HEK293T (cell line): ENCODE data around the gene ERAP2.
A peak's percentile ranks its signal among the peaks of the same experiment; 100 is the strongest.

Experiments used
- CTCF ChIA-PET: fragments of 350-600 bp; formaldehyde crosslinking; extraction: SDS; loops from one replicate; lab custom pipeline; 2021; ENCODE audit warnings: antibody characterized with exemption, inconsistent platforms; lab: Yijun Ruan, JAX
- POLR2A ChIA-PET: fragments of 350-600 bp; formaldehyde crosslinking; extraction: SDS; loops from one replicate; lab custom pipeline; 2020; ENCODE audit warnings: antibody characterized with exemption, inconsistent platforms; lab: Yijun Ruan, JAX
- DNase-seq: peaks from one replicate; pipeline ENCODE4 v3.0.0; 2012; ENCODE audit warnings: mixed read lengths; ENCODE audit errors: extremely low spot score
- ARNT ChIP-seq: fragments of 450-650 bp; IDR thresholded peaks from 2 replicates; pipeline ENCODE4 v1.6.1; 2017; ENCODE audit warnings: mild to moderate bottlenecking
- BHLHE40 ChIP-seq: fragments of 450-650 bp; IDR thresholded peaks from 2 replicates; pipeline ENCODE4 v1.6.1; 2016; ENCODE audit warnings: mild to moderate bottlenecking, moderate library complexity, borderline replicate concordance
- CTBP1 ChIP-seq: fragments of 450-650 bp; IDR thresholded peaks from 2 replicates; pipeline ENCODE4 v1.6.1; 2016; ENCODE audit warnings: borderline replicate concordance
- ELF4 ChIP-seq: fragments of 450-650 bp; IDR thresholded peaks from 2 replicates; pipeline ENCODE4 v1.6.1; 2017; ENCODE audit warnings: antibody characterized with exemption
- FOXA1 ChIP-seq: fragments of 450-650 bp; IDR thresholded peaks from 2 replicates; pipeline ENCODE4 v1.6.1; 2016; ENCODE audit warnings: mild to moderate bottlenecking
- FOXK2 ChIP-seq: fragments of 450-650 bp; IDR thresholded peaks from 2 replicates; pipeline ENCODE4 v1.6.1; 2016; ENCODE audit warnings: mild to moderate bottlenecking
- FOXM1 ChIP-seq: fragments of 450-650 bp; IDR thresholded peaks from 2 replicates; pipeline ENCODE4 v1.6.1; 2017; ENCODE audit warnings: mild to moderate bottlenecking, borderline replicate concordance
- HDGF ChIP-seq: fragments of 450-650 bp; IDR thresholded peaks from 2 replicates; pipeline ENCODE4 v1.6.1; 2017; ENCODE audit warnings: antibody characterized with exemption, borderline replicate concordance
- L3MBTL2 ChIP-seq: fragments of 450-650 bp; conservative IDR thresholded peaks from 2 replicates; pipeline ENCODE4 v1.6.1; 2016; ENCODE audit warnings: mild to moderate bottlenecking
- LEF1 ChIP-seq: fragments of 450-650 bp; IDR thresholded peaks from 2 replicates; pipeline ENCODE4 v1.6.1; 2017; ENCODE audit warnings: mild to moderate bottlenecking, borderline replicate concordance
- NFRKB ChIP-seq: fragments of 450-650 bp; IDR thresholded peaks from 2 replicates; pipeline ENCODE4 v1.6.1; 2016; ENCODE audit warnings: mild to moderate bottlenecking, moderate library complexity
- SP1 ChIP-seq: fragments of 450-650 bp; IDR thresholded peaks from 2 replicates; pipeline ENCODE4 v1.6.1; 2017
- SUZ12 ChIP-seq: fragments of 450-650 bp; IDR thresholded peaks from 2 replicates; pipeline ENCODE4 v1.6.1; 2016; ENCODE audit warnings: mild to moderate bottlenecking
- TARDBP ChIP-seq: fragments of 450-650 bp; IDR thresholded peaks from 2 replicates; pipeline ENCODE4 v1.6.1; 2016
- ZNF384 ChIP-seq: fragments of 450-650 bp; IDR thresholded peaks from 2 replicates; pipeline ENCODE4 v1.6.1; 2016
- TF ChIP-seq, protein P1 (sequence below): fragments of 450-650 bp; IDR thresholded peaks from 2 replicates; pipeline ENCODE4 v1.6.1; 2016

ERAP2 gene

DNA sequence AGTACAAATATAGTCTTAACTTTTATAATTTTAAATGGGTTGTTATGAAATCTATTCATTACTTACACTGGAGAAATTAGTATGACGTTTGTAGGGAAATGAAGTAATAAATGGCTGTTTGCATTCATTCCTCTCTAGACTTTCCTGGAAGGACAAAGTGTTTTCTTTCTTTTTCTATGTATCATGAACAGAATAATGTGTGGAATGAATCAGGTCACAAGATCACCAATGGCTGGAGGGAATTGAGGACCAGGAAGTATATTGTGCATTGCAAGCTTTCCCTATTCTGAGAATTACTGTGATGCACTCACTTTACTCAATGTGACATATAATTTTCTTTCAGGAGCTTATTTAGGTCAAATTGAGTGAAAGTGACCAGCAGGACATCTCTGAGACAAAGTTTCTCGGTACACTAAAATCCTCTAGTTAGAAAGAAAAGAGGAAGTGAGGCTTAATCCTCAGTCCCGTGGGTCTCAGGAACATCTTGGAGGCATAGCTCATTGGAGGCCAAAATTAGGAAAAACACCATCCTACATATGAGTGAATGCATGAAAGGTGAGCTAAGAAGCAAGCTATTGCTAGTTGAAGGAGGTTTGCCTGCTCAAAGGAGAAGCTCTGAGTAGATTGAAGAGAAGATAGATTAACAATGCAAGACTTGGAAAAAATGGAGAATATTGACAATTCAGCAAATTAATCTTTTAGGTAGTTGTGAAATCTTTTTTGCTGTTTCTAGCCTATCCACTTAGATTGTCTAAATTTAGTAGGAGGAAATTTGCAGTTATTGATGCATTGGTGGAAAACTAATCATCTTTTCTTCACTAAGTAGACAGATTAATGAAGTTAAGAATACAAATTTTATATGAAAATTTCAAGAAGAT is 28.0 kb downstream of the ERAP2 start:
- ChIA-PET CTCF (interaction anchor here (0.6 kb wide), 1 partner anchor 290 kb away, joined by 3 read pairs; no protein-coding TSS in a partner anchor), POLR2A (interaction anchor here (0.8 kb wide), 1 partner anchor 20 kb away, joined by 3 read pairs; no protein-coding TSS in a partner anchor)
- no peak for TF ChIP-seq CTBP1
- TF ChIP-seq L3MBTL2: no peak
- no peak for TF ChIP-seq SP1
- no peak for TF ChIP-seq ARNT
- no peak for TF ChIP-seq ZNF384
- TF ChIP-seq, protein P1, sequence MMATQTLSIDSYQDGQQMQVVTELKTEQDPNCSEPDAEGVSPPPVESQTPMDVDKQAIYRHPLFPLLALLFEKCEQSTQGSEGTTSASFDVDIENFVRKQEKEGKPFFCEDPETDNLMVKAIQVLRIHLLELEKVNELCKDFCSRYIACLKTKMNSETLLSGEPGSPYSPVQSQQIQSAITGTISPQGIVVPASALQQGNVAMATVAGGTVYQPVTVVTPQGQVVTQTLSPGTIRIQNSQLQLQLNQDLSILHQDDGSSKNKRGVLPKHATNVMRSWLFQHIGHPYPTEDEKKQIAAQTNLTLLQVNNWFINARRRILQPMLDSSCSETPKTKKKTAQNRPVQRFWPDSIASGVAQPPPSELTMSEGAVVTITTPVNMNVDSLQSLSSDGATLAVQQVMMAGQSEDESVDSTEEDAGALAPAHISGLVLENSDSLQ: no peak
- TF ChIP-seq HDGF: no peak
- no peak for TF ChIP-seq FOXA1
- DNase-seq: no peak

- no peak for DNase-seq
- POLR2A ChIA-PET: no interaction called here
- no peak for TF ChIP-seq ZNF384
- TF ChIP-seq SUZ12: no peak
- no peak for TF ChIP-seq BHLHE40
- no peak for TF ChIP-seq FOXM1
- TF ChIP-seq FOXA1: no peak
- CTCF ChIA-PET: interaction anchor here (1.1 kb wide), 1 partner anchor 37 kb away, joined by 3 read pairs; no protein-coding TSS in a partner anchor
These were observed 29.6 kb downstream of the ERAP2 start for GRCh38 chr5:96905864-96906263.

- CTCF ChIA-PET: interaction anchor here (0.6 kb wide), 1 partner anchor 24 kb away, joined by 4 read pairs; no protein-coding TSS in a partner anchor
- TF ChIP-seq HDGF: no peak
- no peak for TF ChIP-seq LEF1
- TF ChIP-seq SUZ12: no peak
- no peak for TF ChIP-seq BHLHE40
- TF ChIP-seq FOXK2: no peak
- TF ChIP-seq ELF4: no peak
- no peak for TF ChIP-seq TARDBP
- DNase-seq: no peak
- POLR2A ChIA-PET: no interaction called here
These were observed 32.7 kb downstream of the ERAP2 start for GRCh38 chr5:96909003-96909402.

- POLR2A ChIA-PET: no interaction called here
- DNase-seq: no peak
- CTCF ChIA-PET: no interaction called here
- TF ChIP-seq ELF4: no peak
- TF ChIP-seq, protein P1: peak; percentile 27; the same call in 1 of the 2 replicates
These were observed 33.1 kb downstream of the ERAP2 start for GRCh38 chr5:96909435-96909834.

GRCh38 chr5:96911139-96911538 is 34.8 kb downstream of the ERAP2 start:
- DNase-seq: no peak
- TF ChIP-seq FOXA1: no peak
- no peak for TF ChIP-seq ARNT
- no peak for TF ChIP-seq L3MBTL2
- no peak for TF ChIP-seq HDGF
- no peak for TF ChIP-seq FOXM1
- no peak for TF ChIP-seq SP1
- TF ChIP-seq, protein P1: no peak
- no peak for TF ChIP-seq SUZ12
- TF ChIP-seq ZNF384: no peak
- TF ChIP-seq FOXK2: no peak
- TF ChIP-seq LEF1: no peak
- TF ChIP-seq NFRKB: no peak
- TF ChIP-seq TARDBP: no peak
- no peak for TF ChIP-seq BHLHE40
- TF ChIP-seq CTBP1: no peak
- POLR2A ChIA-PET: no interaction called here
- CTCF ChIA-PET: no interaction called here

DNA sequence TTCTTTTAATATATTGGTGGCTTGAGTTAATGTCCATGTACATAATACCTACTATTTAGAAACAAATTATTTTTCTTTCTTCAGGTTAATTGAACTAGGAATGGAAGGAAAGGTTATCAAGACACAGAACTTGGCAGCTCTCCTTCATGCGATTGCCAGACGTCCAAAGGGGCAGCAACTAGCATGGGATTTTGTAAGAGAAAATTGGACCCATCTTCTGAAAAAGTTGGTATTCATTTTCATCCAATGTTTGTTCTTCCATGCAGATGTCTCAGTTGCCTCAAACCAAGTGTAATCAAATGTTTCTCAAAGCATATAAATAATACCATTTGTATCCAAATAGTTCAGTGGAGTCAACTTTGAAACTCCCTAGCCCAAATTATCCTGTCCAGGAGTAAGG is 36.9 kb downstream of the ERAP2 start:
- ChIA-PET CTCF (no interaction called here), POLR2A (no interaction called here)
- TF ChIP-seq SUZ12 (no peak), CTBP1 (no peak), NFRKB (no peak), L3MBTL2 (no peak), FOXK2 (no peak), LEF1 (no peak), TARDBP (no peak), SP1 (no peak), BHLHE40 (no peak), HDGF (no peak), ELF4 (no peak)
- TF ChIP-seq, protein P1: no peak
- DNase-seq: no peak
